ENCODE data around the gene MARCHF2.

Gene MARCHF2

DNA sequence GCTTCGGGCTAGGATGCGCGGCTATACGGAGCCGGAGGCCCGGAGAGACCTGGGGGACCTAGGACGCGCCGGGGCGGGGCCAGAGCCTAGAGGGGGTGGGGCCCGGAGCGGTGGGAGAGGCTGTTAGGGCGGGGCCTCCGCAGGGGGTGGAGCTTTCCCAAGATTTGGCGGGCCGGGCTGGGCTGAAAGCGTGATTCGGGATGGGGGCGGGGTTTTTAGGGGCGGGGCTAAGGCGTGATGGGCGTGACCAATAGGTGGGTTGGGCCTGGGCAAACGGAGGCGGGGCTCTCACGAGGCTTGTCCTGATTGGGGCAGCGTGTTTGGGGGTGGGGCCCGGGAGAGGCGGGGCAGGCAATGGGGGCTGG, 22.5 kb upstream of the MARCHF2 start:
- DNase-seq = peak; percentile 99
- Mint-ChIP-seq H3K27me3 (ENCODE audit: low read depth, poor library complexity) (no peaks in the 10 kb centered on the region), H3K27ac (no peak overlapping the region), H3K4me3 (peak overlapping the region; percentile 77), H3K4me1 (peaks cover 47% of the 10 kb centered on the region), H3K36me3 (ENCODE audit: low read depth) (peaks cover 21% of the 10 kb centered on the region), H3K9me3 (peaks cover 8% of the 10 kb centered on the region)
- TF ChIP-seq, protein P1, sequence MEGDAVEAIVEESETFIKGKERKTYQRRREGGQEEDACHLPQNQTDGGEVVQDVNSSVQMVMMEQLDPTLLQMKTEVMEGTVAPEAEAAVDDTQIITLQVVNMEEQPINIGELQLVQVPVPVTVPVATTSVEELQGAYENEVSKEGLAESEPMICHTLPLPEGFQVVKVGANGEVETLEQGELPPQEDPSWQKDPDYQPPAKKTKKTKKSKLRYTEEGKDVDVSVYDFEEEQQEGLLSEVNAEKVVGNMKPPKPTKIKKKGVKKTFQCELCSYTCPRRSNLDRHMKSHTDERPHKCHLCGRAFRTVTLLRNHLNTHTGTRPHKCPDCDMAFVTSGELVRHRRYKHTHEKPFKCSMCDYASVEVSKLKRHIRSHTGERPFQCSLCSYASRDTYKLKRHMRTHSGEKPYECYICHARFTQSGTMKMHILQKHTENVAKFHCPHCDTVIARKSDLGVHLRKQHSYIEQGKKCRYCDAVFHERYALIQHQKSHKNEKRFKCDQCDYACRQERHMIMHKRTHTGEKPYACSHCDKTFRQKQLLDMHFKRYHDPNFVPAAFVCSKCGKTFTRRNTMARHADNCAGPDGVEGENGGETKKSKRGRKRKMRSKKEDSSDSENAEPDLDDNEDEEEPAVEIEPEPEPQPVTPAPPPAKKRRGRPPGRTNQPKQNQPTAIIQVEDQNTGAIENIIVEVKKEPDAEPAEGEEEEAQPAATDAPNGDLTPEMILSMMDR (IDR thresholded peaks at IDR 0.05) = no peak

DNA sequence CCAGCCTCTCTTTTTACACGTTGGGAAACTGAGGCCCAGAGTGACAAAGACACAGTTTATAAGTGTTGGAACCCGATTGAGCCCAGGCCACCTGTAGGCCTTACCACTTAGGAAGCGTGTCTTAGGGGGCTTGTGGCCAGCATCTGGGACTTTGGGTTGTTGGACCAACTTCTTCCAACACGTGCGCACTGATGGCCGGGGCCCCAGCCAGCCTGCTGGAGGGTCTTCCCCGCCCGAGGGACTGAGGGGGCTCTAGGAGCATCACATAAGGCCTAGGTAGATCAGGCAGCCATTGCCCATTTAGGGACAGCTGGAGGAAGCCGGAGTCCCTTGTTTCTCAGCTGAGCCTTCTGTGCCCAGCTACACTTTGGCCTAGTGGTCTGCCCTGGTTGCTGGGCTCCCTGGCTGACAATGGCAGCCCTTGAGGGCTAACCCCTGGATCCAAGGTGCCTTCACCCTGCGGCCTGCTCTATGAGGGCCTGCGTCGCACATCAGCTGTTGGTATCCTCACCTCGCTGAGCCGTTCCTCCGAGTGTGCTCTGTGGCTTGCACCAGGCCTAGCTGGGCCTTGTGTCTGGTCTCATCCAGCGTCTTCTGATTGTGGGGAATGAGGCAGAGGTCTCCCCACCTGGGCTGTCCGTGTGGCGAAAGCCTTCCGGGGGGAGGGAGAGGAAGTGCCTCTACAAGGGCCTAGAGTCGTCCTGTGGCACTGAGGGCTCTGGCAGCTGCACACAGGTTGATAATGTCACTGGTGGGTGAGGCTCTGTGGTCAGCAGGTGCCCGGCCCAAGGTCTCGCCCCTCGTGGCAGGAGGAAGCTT, 21.7 kb upstream of the MARCHF2 start:
- peak overlapping the region; percentile 77 for H3K4me3 Mint-ChIP-seq
- peaks cover 15% of the 10 kb centered on the region for H3K36me3 Mint-ChIP-seq (ENCODE audit: low read depth)
- peak overlapping the region; percentile 45 for H3K27ac Mint-ChIP-seq

DNA sequence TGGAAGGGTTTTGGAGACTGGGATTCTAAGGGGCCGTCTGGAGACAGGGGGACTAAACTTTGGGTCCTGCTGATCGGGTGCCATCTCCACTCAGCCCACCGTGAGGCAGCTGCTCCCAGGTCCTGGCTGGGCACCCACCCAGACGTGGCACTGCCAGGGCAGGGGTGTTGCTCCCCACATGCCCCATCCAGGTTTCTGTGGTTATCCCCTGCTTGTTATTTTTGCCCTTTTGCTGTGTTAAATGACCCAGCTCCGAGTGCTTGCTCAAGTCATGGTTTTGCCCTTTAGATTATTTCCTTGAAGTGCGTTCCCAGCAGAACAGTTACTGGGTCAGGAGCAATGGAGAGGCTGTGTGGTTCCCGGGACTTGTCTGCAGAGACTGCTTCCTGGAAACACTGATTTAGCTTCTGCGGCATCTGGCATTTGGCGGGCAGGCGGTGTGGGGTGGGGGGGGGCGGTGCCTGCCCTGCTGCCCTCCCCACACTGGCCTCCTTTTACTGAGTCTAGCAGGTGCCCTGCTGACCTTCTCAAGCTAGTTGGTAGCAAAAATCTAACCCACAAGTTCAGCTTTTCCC, 21.0 kb upstream of the MARCHF2 start:
- TF ChIP-seq, protein P1 (IDR thresholded peaks at IDR 0.05) = no peak
- H3K27me3 Mint-ChIP-seq (ENCODE audit: low read depth, poor library complexity) = no peaks in the 10 kb centered on the region
- H3K9me3 Mint-ChIP-seq = peaks cover under 1% of the 10 kb centered on the region
- peak overlapping the region; percentile 50 for H3K4me3 Mint-ChIP-seq
- H3K4me1 Mint-ChIP-seq = peaks cover 58% of the 10 kb centered on the region
- H3K27ac Mint-ChIP-seq = peak overlapping the region; percentile 93
- no peak for DNase-seq
- H3K36me3 Mint-ChIP-seq (ENCODE audit: low read depth) = peaks cover 8% of the 10 kb centered on the region

More for the DNA sequence above, 21.7 kb upstream of the MARCHF2 start:
- Mint-ChIP-seq H3K27me3 (ENCODE audit: low read depth, poor library complexity) (no peaks in the 10 kb centered on the region), H3K4me1 (peaks cover 52% of the 10 kb centered on the region), H3K9me3 (peaks cover 7% of the 10 kb centered on the region)
- TF ChIP-seq, protein P1 (IDR thresholded peaks at IDR 0.05) = no peak
- no peak for DNase-seq

DNA sequence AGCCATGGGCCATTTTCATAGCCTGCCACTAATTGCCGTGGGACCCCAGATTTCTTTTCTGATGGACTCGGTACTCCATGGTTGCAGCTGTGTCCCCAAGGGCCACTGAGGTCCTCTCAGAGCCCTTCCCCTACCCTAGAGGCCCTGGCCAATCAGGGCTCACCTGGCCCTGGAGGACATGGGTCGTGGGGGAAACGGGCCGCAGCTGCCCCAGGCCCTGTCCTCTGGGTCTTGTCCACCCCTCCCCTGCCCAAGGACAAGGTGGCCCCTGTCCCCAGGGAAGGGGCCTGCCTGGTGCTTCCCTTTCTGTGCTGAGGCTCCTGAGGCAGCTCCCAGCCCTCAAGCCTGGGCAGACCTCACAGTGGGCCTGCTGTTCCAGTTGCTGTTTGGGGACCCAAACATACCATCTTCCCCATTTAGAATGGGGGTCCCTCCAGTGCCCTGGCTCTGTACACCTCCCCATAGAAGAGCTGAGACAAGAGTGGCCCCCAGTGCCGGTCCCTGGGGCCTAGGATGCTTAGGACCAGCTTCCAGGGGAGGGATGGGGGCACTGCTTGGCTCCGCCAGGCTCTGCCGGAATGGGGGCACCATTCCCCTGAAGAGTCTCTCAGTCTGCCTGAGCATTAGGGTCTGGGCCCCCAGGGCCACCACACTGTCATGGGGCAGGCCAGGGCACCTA, 19.8 kb upstream of the MARCHF2 start:
- Mint-ChIP-seq H3K4me1 (peaks cover 65% of the 10 kb centered on the region), H3K4me3 (peak overlapping the region; percentile 24), H3K27me3 (ENCODE audit: low read depth, poor library complexity) (no peaks in the 10 kb centered on the region)

DNA sequence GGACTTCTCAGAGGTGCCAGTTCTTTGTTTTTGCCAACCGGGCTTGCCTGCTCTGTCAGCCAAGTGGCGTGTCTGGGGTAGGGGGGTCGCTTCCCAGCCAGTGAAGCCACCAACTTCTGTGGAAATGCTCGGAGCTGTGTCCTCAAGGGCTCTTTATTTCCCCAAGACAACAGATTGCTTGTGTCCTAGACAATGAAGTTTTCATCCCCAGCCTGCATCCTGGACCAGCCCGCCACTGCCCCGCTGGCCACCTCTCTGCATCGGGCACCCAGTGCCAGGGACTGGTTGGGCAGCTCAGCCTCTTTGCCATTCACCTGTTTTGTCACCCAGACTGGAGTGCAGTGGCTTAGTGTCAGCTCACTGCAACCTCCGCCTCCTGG, 19.2 kb upstream of the MARCHF2 start:
- Mint-ChIP-seq H3K4me1 (peaks cover 69% of the 10 kb centered on the region), H3K27ac (peak overlapping the region; percentile 81), H3K9me3 (no peaks in the 10 kb centered on the region), H3K4me3 (no peak overlapping the region), H3K27me3 (ENCODE audit: low read depth, poor library complexity) (no peaks in the 10 kb centered on the region), H3K36me3 (ENCODE audit: low read depth) (no peaks in the 10 kb centered on the region)
- DNase-seq = no peak
- TF ChIP-seq, protein P1 (IDR thresholded peaks at IDR 0.05) = no peak

More for the DNA sequence above, 19.8 kb upstream of the MARCHF2 start:
- H3K36me3 Mint-ChIP-seq (ENCODE audit: low read depth) = no peaks in the 10 kb centered on the region
- no peaks in the 10 kb centered on the region for H3K9me3 Mint-ChIP-seq
- TF ChIP-seq, protein P1 (IDR thresholded peaks at IDR 0.05) = no peak
- no peak overlapping the region for H3K27ac Mint-ChIP-seq
- DNase-seq = no peak

Measured in nephron progenitor cell (in vitro differentiated cells).